K562 (cell line): ENCODE measurements around the gene S100A4.

Experiments
- CBX5 ChIP-seq: IDR thresholded peaks from 2 replicates; pipeline ENCODE4 v1.6.1; 2014; ENCODE audit warnings: low read depth, borderline replicate concordance
- CREM ChIP-seq: IDR thresholded peaks from 2 replicates; pipeline ENCODE4 v1.6.1; 2014; ENCODE audit warnings: antibody characterized with exemption, low read depth
- FOSL1 ChIP-seq: fragments of 200-800 bp; sonication (Bioruptor generic); conservative IDR thresholded peaks from 2 replicates; pipeline ENCODE4 v1.6.1; 2016; ENCODE audit warnings: missing genetic modification characterization, missing compliant biosample characterization
- IRF9 ChIP-seq: fragments of 450-650 bp; IDR thresholded peaks from 2 replicates; pipeline ENCODE4 v1.6.1; 2016; ENCODE audit warnings: missing biosample characterization, missing genetic modification characterization
- SP2 ChIP-seq: IDR thresholded peaks from 2 replicates; pipeline ENCODE4 v1.6.1; 2011; ENCODE audit warnings: mild to moderate bottlenecking, low read depth, low read length, moderate library complexity; ENCODE audit not compliant: poor library complexity, severe bottlenecking; ENCODE audit errors: extremely low read depth
- TFE3 ChIP-seq: fragments of 450-650 bp; formaldehyde crosslinking; IDR thresholded peaks from 2 replicates; pipeline ENCODE4 v1.4.0; 2020; ENCODE audit warnings: mild to moderate bottlenecking, mixed read lengths
- TRIM25 ChIP-seq: fragments of 450-650 bp; IDR thresholded peaks from 2 replicates; pipeline ENCODE4 v1.7.0; 2016; ENCODE audit warnings: borderline replicate concordance
- ZNF398 ChIP-seq: fragments of 250-450 bp; sonication (Bioruptor Pico); IDR thresholded peaks from 2 replicates; pipeline ENCODE4 v1.8.0; 2021; ENCODE audit warnings: moderate library complexity, mild to moderate bottlenecking, inconsistent platforms
- ZNF407 ChIP-seq: fragments of 450-650 bp; IDR thresholded peaks from 2 replicates; pipeline ENCODE4 v1.6.1; 2016; ENCODE audit warnings: low read depth

GRCh38 chr1:153534226-153534924 lies 11.2 kb downstream of the S100A4 start:
- TF ChIP-seq CBX5 = no peak
- no peak for TF ChIP-seq CREM
- TF ChIP-seq IRF9 = no peak
- TF ChIP-seq FOSL1 (tag) = no peak
- TF ChIP-seq TFE3 (CRISPR knock-in tag) = no peak
- TF ChIP-seq ZNF398 = no peak
- TF ChIP-seq ZNF407 = no peak
- no peak for TF ChIP-seq TRIM25
- TF ChIP-seq SP2 = no peak
